A673 (cell line): ENCODE measurements around the gene FOXP4. TPM values are rescaled to one million over a fixed set of nuclear protein-coding genes. Genes with fewer than 3 reads are reported as not detected.

Experiments
- BruUV-seq: library from RNA; stranded (reverse); fragments of 400-500 nt; replicated peaks from 2 replicates; lab custom pipeline; 2021; lab: Mats Ljungman, UMichigan
- CTCF ChIA-PET: fragments of 300-600 bp; sonication (Branson Sonifier 250); formaldehyde crosslinking; loops from one replicate; lab custom pipeline; 2022; ENCODE audit warnings: antibody characterized with exemption; lab: Charles Lee
- POLR2A ChIA-PET: fragments of 300-600 bp; sonication (Branson Sonifier 250); formaldehyde crosslinking; loops from one replicate; lab custom pipeline; 2022; ENCODE audit warnings: antibody characterized with exemption; ENCODE audit not compliant: low non-redundant PET; lab: Charles Lee
- DNase-seq: peaks from one replicate; pipeline ENCODE4 v3.0.0-alpha.2; 2015; ENCODE audit warnings: low spot score
- H3K27ac ChIP-seq: fragments of 200-600 bp; sonication (generic); 2 replicates; pipeline ENCODE4 v1.5.1; 2016; ENCODE audit warnings: mixed run types, low read depth, mild to moderate bottlenecking, mixed read lengths, antibody characterized with exemption, low read length; ENCODE audit not compliant: poor library complexity, severe bottlenecking
- H3K27me3 ChIP-seq: fragments of 200-600 bp; sonication (generic); replicated peaks from 2 replicates; pipeline ENCODE4 v1.6.1; 2017; ENCODE audit warnings: mixed run types, low read depth, mild to moderate bottlenecking, mixed read lengths, antibody characterized with exemption, low read length; ENCODE audit not compliant: insufficient read depth, poor library complexity
- H3K36me3 ChIP-seq: fragments of 200-600 bp; sonication (generic); 2 replicates; pipeline ENCODE4 v1.6.1; 2016; ENCODE audit warnings: mixed run types, mild to moderate bottlenecking, mixed read lengths, antibody characterized with exemption, low read length; ENCODE audit not compliant: insufficient read depth, poor library complexity, severe bottlenecking
- H3K4me1 ChIP-seq: fragments of 200-600 bp; sonication (generic); 2 replicates; pipeline ENCODE4 v1.6.1; 2017; ENCODE audit warnings: mixed run types, mild to moderate bottlenecking, mixed read lengths, antibody characterized with exemption, low read length; ENCODE audit not compliant: insufficient read depth, poor library complexity, severe bottlenecking
- H3K4me3 ChIP-seq: fragments of 200-600 bp; sonication (generic); 2 replicates; pipeline ENCODE4 v1.5.1; 2016; ENCODE audit warnings: low read depth, mixed run types, mild to moderate bottlenecking, mixed read lengths, low read length; ENCODE audit not compliant: poor library complexity, severe bottlenecking
- H3K9me3 ChIP-seq: fragments of 200-600 bp; sonication (generic); 2 replicates; pipeline ENCODE4 v1.6.1; 2016; ENCODE audit warnings: mixed run types, low read depth, mild to moderate bottlenecking, mixed read lengths, antibody characterized with exemption, low read length; ENCODE audit not compliant: poor library complexity, severe bottlenecking
- CTCF ChIP-seq: fragments of 300-800, 200-600 bp; sonication (generic); conservative IDR thresholded peaks from 2 replicates; pipeline ENCODE4 v1.5.1; 2017; ENCODE audit warnings: low read depth, mild to moderate bottlenecking, antibody characterized with exemption, low read length, moderate library complexity, mixed read lengths
- EZH2 ChIP-seq: fragments of 200-600 bp; sonication (generic); IDR thresholded peaks from 2 replicates; pipeline ENCODE4 v1.6.1; 2017; ENCODE audit warnings: borderline replicate concordance, low read depth, mild to moderate bottlenecking, mixed read lengths, antibody characterized with exemption, low read length; ENCODE audit not compliant: poor library complexity, severe bottlenecking
- intact Hi-C: fragments of 100-400 bp; cut with micrococcal nuclease; formaldehyde crosslinking; loops from one replicate; pipeline ENCODE4 v1.10.0; 2022; ENCODE audit not compliant: unreplicated experiment
- total RNA-seq: library from RNA; stranded (reverse); gene quantifications from 2 replicates; pipeline ENCODE4 v1.2.3, GENCODE V29; 2021

Gene FOXP4
- total RNA-seq, 1 experiment from 2014 or later = 53.9 TPM

DNA sequence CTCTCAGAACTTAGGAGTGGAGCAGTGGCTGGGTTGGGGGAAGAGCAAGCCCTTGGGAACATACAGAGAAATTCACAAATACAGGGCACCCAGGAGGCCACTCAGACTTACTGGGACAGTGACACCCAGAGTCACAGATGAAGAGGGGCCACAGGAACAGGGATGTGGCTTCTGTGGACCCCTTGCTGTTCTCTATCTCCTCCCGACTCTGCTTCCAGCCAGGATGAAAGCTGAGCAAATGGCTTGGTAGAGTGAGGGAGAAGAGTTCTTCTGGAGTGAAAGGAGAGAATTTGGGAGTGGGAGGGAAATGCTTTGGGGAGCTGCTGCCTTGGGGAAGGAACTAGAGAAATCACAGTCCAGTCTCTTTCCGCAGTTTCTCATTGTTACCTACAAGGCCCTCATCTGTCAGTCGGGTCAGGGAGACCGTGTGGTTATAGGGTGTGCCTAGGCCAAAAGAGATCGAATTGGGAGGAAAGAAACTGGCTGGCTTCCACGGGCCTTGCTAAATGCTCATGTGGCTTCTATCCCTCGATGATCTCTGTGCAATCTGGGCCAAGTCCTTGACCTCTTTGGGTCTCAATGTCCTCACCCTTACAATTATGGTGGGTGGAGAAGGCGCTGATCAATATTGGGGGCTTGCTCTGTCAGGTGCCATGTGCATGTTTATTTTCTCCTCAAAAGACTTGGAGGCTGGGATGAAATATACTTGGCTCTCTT is 17.0 kb downstream of the FOXP4 start:
- no peak overlapping the region for H3K4me3 ChIP-seq
- H3K36me3 ChIP-seq = peaks cover 21% of the 10 kb centered on the region
- no peaks in the 10 kb centered on the region for H3K27me3 ChIP-seq
- H3K4me1 ChIP-seq = peaks cover 44% of the 10 kb centered on the region
- peak overlapping the region; percentile 72 for H3K27ac ChIP-seq
- CTCF ChIA-PET = no interaction called here
- POLR2A ChIA-PET = interaction anchor here (0.6 kb wide), 1 partner anchor 19 kb away, joined by 3 read pairs; no protein-coding TSS in a partner anchor
- no peak for DNase-seq
- H3K9me3 ChIP-seq = no peaks in the 10 kb centered on the region
- no TSS peak for BruUV-seq
- TF ChIP-seq CTCF (no peak), EZH2 (no peak)
- intact Hi-C loops = no loop called here

GRCh38 chr6:41564448-41565142 is 18.4 kb downstream of the FOXP4 start:
- DNase-seq = no peak
- ChIA-PET POLR2A (no interaction called here), CTCF (no interaction called here)
- H3K27me3 ChIP-seq = no peaks in the 10 kb centered on the region
- H3K9me3 ChIP-seq = no peaks in the 10 kb centered on the region
- H3K4me3 ChIP-seq = no peak overlapping the region
- no peak for TF ChIP-seq CTCF
- no peak for TF ChIP-seq EZH2
- no peak overlapping the region for H3K27ac ChIP-seq
- BruUV-seq = no TSS peak
- peaks cover 23% of the 10 kb centered on the region for H3K36me3 ChIP-seq
- peaks cover 44% of the 10 kb centered on the region for H3K4me1 ChIP-seq
- intact Hi-C loops = no loop called here

DNA sequence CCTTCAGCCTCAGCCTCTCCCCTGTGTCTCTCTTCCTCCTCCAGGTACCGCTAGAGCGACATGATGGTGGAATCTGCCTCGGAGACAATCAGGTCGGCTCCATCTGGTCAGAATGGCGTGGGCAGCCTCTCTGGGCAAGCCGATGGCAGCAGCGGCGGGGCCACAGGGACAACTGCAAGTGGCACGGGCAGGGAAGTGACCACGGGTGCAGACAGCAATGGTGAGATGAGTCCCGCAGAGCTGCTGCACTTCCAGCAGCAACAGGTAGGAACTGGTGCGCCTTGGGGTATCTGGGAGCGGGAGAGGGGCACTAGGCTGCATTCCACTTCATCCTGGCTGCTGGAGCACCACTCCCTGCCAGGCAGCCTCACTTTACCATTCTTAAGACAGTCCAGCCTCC is 19.5 kb downstream of the FOXP4 start:
- Histone ChIP-seq H3K9me3 (no peaks in the 10 kb centered on the region), H3K4me1 (peaks cover 44% of the 10 kb centered on the region), H3K27ac (no peak overlapping the region), H3K36me3 (peaks cover 23% of the 10 kb centered on the region), H3K27me3 (no peaks in the 10 kb centered on the region), H3K4me3 (no peak overlapping the region)
- ChIA-PET POLR2A (no interaction called here), CTCF (no interaction called here)
- intact Hi-C loops = no loop called here
- no peak for TF ChIP-seq EZH2
- TF ChIP-seq CTCF = no peak
- no peak for DNase-seq
- no TSS peak for BruUV-seq
